GM10266 (cell line): ENCODE measurements around the gene GATA1.

Experiments used
- DNase-seq: peaks from one replicate; pipeline ENCODE4 v3.0.0; 2012; ENCODE audit errors: extremely low spot score
- CTCF ChIP-seq: IDR thresholded peaks from 2 replicates; pipeline ENCODE4 v1.5.1; 2012; ENCODE audit warnings: mild to moderate bottlenecking, low read depth; ENCODE audit not compliant: control insufficient read depth, insufficient read depth; ENCODE audit errors: missing control alignments

Gene GATA1

GRCh38 chrX:48790477-48790876, 4.1 kb downstream of the GATA1 start:
- DNase-seq, result no peak
- no peak for TF ChIP-seq CTCF

DNA sequence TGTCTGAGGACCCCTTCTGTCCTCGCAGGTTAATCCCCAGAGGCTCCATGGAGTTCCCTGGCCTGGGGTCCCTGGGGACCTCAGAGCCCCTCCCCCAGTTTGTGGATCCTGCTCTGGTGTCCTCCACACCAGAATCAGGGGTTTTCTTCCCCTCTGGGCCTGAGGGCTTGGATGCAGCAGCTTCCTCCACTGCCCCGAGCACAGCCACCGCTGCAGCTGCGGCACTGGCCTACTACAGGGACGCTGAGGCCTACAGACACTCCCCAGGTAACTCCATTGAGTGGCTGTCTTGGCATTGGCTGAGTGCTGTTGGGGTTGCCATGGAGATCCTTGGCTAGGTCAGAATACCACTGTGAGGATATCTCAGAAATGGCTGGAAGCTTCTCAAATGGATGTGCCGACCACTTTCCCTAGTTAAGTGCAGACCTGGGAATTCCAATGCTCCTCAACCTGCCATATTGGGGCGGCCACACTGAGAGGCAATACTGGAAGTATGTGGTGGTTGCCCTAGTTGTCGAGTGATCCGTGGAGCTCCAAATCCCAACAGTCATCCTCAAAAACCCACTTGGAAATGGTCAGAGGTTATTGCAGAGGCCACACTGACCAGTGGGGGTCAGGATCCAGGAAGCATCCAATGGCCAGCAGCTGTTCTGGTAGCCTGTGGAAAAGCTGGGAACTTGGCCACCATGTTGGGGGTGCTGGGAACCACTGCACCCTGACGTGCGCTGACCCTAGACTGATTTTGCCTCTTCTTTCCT, 4.9 kb downstream of the GATA1 start:
- DNase-seq, result no peak
- TF ChIP-seq CTCF, result no peak

- no peak for TF ChIP-seq CTCF
- no peak for DNase-seq
These were observed 5.8 kb downstream of the GATA1 start for GRCh38 chrX:48792219-48792618.

- no peak for DNase-seq
- no peak for TF ChIP-seq CTCF
These were observed 7.5 kb downstream of the GATA1 start for GRCh38 chrX:48793935-48794334.

DNA sequence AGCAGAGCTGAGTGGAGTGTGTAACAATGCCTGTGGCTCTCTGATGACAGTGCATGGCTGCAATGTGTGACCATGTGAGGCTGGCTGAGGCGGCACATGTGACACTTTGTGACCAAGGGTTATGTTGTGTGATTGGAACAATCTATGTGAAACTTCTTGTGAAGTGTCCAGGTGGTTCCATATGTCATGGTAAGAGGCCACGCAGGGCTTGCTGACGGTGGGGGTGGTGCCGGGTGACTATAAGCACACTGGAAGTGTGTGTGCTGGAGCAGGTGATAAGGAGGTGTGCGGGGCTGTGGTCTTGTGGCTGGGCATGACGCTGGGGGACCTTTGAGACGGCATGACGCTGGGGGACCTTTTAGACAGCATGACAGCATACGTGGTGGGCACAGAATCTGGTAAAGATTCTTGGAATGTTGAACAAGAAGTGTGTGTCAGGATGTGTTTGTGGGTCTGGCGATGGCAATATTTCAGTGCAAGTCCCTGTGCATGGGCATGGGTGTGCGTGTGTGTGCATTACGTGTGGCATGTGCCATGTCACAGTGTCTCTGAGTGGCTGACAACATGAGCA, 8.0 kb downstream of the GATA1 start:
- no peak for TF ChIP-seq CTCF
- no peak for DNase-seq

DNA sequence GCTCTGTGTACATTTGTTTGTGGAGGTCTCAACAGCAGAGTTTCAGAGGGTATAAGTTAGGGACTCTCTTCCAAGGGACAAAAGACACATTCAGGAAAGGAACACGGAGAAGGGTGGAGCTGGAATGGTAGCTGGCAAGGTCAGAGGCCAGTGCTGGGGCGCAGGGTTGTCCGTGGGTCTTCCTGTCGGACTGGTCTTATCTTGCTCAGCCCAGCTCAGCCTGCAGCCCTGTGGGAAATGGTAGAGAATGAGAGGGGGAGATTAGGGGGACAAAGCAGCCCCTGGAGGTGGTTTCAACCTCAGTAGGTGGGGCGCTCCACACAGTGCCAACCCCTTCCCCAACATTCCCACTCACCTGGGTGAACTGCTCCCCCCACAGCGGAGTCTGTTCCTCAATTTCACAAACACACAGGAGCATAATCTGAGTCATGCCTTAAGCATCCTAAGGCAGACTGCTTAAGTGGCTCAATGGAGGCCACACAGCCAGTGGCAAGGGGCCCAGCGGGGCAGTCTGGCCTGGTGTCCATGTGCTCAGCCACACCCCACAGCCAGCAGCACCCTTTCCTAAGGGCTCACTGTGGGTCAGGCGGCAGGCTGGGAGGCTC, 8.6 kb downstream of the GATA1 start:
- TF ChIP-seq CTCF, result no peak
- no peak for DNase-seq

DNA sequence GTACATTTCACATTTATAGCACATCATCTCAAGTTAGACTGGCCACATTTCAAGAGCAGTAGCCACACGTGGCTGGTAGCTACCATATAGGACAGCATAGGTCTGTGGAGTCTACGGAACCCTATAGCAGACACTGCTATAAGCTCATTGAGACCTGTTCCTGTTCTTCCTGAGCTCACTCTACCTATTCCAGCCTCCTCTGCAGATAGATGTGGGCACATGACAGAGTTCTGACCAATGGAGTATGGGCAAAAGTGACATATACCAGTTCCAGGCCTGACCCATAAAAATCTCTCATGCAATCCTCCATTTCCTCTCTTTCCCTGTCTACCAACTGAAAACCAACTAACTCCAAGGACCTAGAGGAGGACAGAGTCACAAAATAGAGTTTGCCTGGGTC, 11.9 kb downstream of the GATA1 start:
- no peak for DNase-seq
- TF ChIP-seq CTCF, result no peak
